Thyroid gland (tissue), 4 donors: ENCODE measurements around the gene OGFOD3. TPM values are rescaled to one million over a fixed set of nuclear protein-coding genes. Genes with fewer than 3 reads are reported as not detected.

Experiments
- DNase-seq, 2 donors: peaks; one replicate each; pipeline ENCODE4 v3.0.0-alpha.2; 2019
- H3K27ac ChIP-seq, 3 donors: fragments of 200-600 bp; sonication (generic); 1 replicate in 2 of 3; 2 replicates in 1 of 3; pipeline ENCODE4 v1.5.1; 2016 to 2019; ENCODE audit warnings: mild to moderate bottlenecking in 1 of 3, moderate library complexity in 1 of 3
- H3K27me3 ChIP-seq: fragments of 200-600 bp; sonication (generic); one replicate; pipeline ENCODE4 v1.5.1; 2019
- H3K36me3 ChIP-seq, 2 donors: fragments of 200-600 bp; sonication (generic); one replicate each; pipeline ENCODE4 v1.5.1; 2016 to 2019
- H3K4me1 ChIP-seq, 2 donors: fragments of 200-600 bp; sonication (generic); one replicate each; pipeline ENCODE4 v1.5.1; 2017 to 2019
- H3K4me3 ChIP-seq, 3 donors: fragments of 200-600 bp; sonication (generic); replicated peaks in 1 of 3; 1 replicate in 2 of 3; 2 replicates in 1 of 3; pipeline ENCODE4 v1.5.1; 2016; ENCODE audit warnings: mild to moderate bottlenecking in 1 of 3
- H3K9me3 ChIP-seq: fragments of 200-600 bp; sonication (generic); one replicate; pipeline ENCODE4 v1.5.1; 2017
- CTCF ChIP-seq, 6 experiments: fragments of 200-600 bp in 3 of 6; fragments of 450-650 bp in 3 of 6; sonication (generic) in 3 of 6; IDR thresholded peaks; one replicate each; pipeline ENCODE4 v1.5.1; 2016 to 2019; ENCODE audit warnings: antibody characterized with exemption in 6 of 6, mild to moderate bottlenecking in 2 of 6, inconsistent platforms in 1 of 6, moderate library complexity in 1 of 6
- POLR2A ChIP-seq, 2 donors: fragments of 450-650 bp; IDR thresholded peaks; one replicate each; pipeline ENCODE4 v1.6.1; 2017; ENCODE audit warnings: antibody characterized with exemption in 2 of 2, mild to moderate bottlenecking in 2 of 2, moderate library complexity in 1 of 2
- WGBS, 2 donors: methylation state at CpG; one replicate each; pipeline ENCODE4 v1.1.5; 2017; 5-methylcytosine and 5-hydroxymethylcytosine counted together
- intact Hi-C: fragments of 100-400 bp; cut with DNase I; formaldehyde crosslinking; loops from one replicate; pipeline ENCODE4 v1.15.1; 2023
- total RNA-seq, 4 donors: library from RNA; depleted of rRNA; stranded (reverse); fragments of >200 nt; gene quantifications; one replicate each; pipeline ENCODE4 v1.2.3, GENCODE V29; 2016

Gene OGFOD3
- total RNA-seq, 4 donors from 2014 or later = 46.5 to 57.5 (median 55.1) TPM

GRCh38 chr17:82400830-82401229, 17.6 kb downstream of the OGFOD3 start:
- no peak overlapping the region for H3K4me3 ChIP-seq
- H3K27ac ChIP-seq = no peak overlapping the region
- peaks cover 0 to 7% of the 10 kb centered on the region in 2 donors for H3K36me3 ChIP-seq
- H3K4me1 ChIP-seq = no peaks in the 10 kb centered on the region
- DNase-seq = no peak
- intact Hi-C loops = no loop called here
- H3K9me3 ChIP-seq = no peaks in the 10 kb centered on the region
- 91 to 94% methylated on average over 19 of the region's 19 CpGs for WGBS, 2 donors
- no peaks in the 10 kb centered on the region for H3K27me3 ChIP-seq
- TF ChIP-seq POLR2A (IDR thresholded peaks at IDR 0.05) (no peak), CTCF (IDR thresholded peaks at IDR 0.05) (no peak)

- Histone ChIP-seq H3K4me1 (no peaks in the 10 kb centered on the region), H3K4me3 (no peak overlapping the region), H3K27me3 (no peaks in the 10 kb centered on the region), H3K36me3 (peaks cover 0 to 7% of the 10 kb centered on the region in 2 donors), H3K9me3 (no peaks in the 10 kb centered on the region), H3K27ac (no peak overlapping the region)
- no peak for DNase-seq
- intact Hi-C loops = no loop called here
- TF ChIP-seq CTCF (IDR thresholded peaks at IDR 0.05) (no peak), POLR2A (IDR thresholded peaks at IDR 0.05) (no peak)
- WGBS, 2 donors = 84 to 91% methylated on average over 7 of the region's 7 CpGs
These were observed 18.2 kb downstream of the OGFOD3 start for GRCh38 chr17:82400206-82400605.

GRCh38 chr17:82399601-82400101, 18.7 kb downstream of the OGFOD3 start:
- Histone ChIP-seq H3K4me3 (no peak overlapping the region), H3K27me3 (no peaks in the 10 kb centered on the region), H3K27ac (no peak overlapping the region), H3K36me3 (peaks cover 0 to 7% of the 10 kb centered on the region in 2 donors), H3K9me3 (no peaks in the 10 kb centered on the region), H3K4me1 (no peaks in the 10 kb centered on the region)
- TF ChIP-seq CTCF (IDR thresholded peaks at IDR 0.05) = no peak
- no peak for TF ChIP-seq POLR2A (IDR thresholded peaks at IDR 0.05)
- WGBS, 2 donors = 89 to 94% methylated on average over 16 to 18 of the region's 18 CpGs
- intact Hi-C loops = no loop called here
- DNase-seq = no peak

GRCh38 chr17:82399041-82399441, 19.3 kb downstream of the OGFOD3 start:
- peaks cover 0 to 7% of the 10 kb centered on the region in 2 donors for H3K36me3 ChIP-seq
- 70 to 89% methylated on average over 13 of the region's 13 CpGs for WGBS, 2 donors
- intact Hi-C loops = no loop called here
- no peaks in the 10 kb centered on the region for H3K4me1 ChIP-seq
- H3K27ac ChIP-seq = no peak overlapping the region
- no peaks in the 10 kb centered on the region for H3K9me3 ChIP-seq
- no peak for DNase-seq
- TF ChIP-seq CTCF (IDR thresholded peaks at IDR 0.05) (no peak), POLR2A (IDR thresholded peaks at IDR 0.05) (no peak)
- H3K27me3 ChIP-seq = no peaks in the 10 kb centered on the region
- H3K4me3 ChIP-seq = no peak overlapping the region

- WGBS, 2 donors = 91 to 95% methylated on average over 11 to 15 of the region's 38 CpGs
- no peak for DNase-seq
- no peaks in the 10 kb centered on the region for H3K4me1 ChIP-seq
- TF ChIP-seq POLR2A (IDR thresholded peaks at IDR 0.05) (no peak), CTCF (IDR thresholded peaks at IDR 0.05) (no peak)
- peaks cover 0 to 4% of the 10 kb centered on the region in 2 donors for H3K36me3 ChIP-seq
- no peak overlapping the region for H3K4me3 ChIP-seq
- no peaks in the 10 kb centered on the region for H3K9me3 ChIP-seq
- intact Hi-C loops = no loop called here
- H3K27me3 ChIP-seq = no peaks in the 10 kb centered on the region
- H3K27ac ChIP-seq = no peak overlapping the region
These were observed 20.7 kb downstream of the OGFOD3 start for GRCh38 chr17:82397449-82398335.
